ENCODE results near the gene PARD3. TPM values are rescaled to one million over a fixed set of nuclear protein-coding genes. Genes with fewer than 3 reads are reported as not detected.

PARD3 gene
- total RNA-seq, 1 donor from 2014 or later = 51.2 TPM

DNA sequence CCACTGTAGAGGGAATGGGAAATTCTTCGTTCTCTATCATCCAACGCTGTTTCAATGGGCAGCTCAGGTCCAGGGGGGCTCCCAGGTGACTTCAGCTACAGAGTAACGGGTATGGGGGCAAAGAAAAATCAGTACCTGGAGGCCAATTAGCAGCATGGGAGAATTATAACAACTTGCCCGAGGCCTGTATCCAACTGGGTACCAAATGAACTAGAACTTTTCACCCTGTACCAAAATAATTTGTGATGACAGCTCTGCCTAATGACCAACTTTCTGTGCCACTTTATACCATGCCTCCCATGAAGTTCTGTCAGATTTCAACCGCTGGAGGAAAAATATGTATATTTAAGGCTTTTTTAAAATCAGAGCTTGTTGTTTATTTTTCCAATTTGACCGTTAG is 467.1 kb downstream of the PARD3 start:
- Mint-ChIP-seq H3K36me3 (ENCODE audit: low read depth) (peaks cover 12% of the 10 kb centered on the region), H3K4me1 (no peaks in the 10 kb centered on the region), H3K27me3 (ENCODE audit: low read depth) (no peaks in the 10 kb centered on the region), H3K27ac (ENCODE audit: unreplicated experiment) (no peak overlapping the region), H3K9me3 (no peaks in the 10 kb centered on the region), H3K4me3 (no peak overlapping the region)
- TF ChIP-seq, protein P1, sequence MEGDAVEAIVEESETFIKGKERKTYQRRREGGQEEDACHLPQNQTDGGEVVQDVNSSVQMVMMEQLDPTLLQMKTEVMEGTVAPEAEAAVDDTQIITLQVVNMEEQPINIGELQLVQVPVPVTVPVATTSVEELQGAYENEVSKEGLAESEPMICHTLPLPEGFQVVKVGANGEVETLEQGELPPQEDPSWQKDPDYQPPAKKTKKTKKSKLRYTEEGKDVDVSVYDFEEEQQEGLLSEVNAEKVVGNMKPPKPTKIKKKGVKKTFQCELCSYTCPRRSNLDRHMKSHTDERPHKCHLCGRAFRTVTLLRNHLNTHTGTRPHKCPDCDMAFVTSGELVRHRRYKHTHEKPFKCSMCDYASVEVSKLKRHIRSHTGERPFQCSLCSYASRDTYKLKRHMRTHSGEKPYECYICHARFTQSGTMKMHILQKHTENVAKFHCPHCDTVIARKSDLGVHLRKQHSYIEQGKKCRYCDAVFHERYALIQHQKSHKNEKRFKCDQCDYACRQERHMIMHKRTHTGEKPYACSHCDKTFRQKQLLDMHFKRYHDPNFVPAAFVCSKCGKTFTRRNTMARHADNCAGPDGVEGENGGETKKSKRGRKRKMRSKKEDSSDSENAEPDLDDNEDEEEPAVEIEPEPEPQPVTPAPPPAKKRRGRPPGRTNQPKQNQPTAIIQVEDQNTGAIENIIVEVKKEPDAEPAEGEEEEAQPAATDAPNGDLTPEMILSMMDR (conservative IDR thresholded peaks at IDR 0.05) = no peak
- DNase-seq (ENCODE audit: low read depth, low spot score) = no peak

DNA sequence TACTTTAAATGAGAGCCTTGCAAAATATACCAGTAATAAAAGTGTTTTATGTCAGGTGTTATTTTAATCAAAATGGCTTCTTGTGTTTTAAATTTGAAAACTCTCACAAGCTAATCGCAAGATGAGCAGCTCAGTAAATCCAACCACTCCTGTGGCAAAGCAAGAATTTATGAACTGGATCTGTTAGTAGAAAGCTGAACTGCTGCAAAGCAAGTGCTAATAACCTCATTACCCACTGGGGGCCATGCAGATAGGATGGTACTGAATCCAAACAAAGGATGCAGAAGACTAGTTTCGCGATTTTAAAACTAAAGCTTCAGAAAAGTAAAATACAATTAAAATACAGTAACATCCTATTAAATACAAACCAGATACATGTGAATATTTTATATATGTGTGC is 468.0 kb downstream of the PARD3 start:
- H3K27me3 Mint-ChIP-seq (ENCODE audit: low read depth) = no peaks in the 10 kb centered on the region
- peaks cover 12% of the 10 kb centered on the region for H3K36me3 Mint-ChIP-seq (ENCODE audit: low read depth)
- DNase-seq (ENCODE audit: low read depth, low spot score) = no peak
- no peaks in the 10 kb centered on the region for H3K9me3 Mint-ChIP-seq
- TF ChIP-seq, protein P1 (conservative IDR thresholded peaks at IDR 0.05) = no peak
- H3K4me3 Mint-ChIP-seq = no peak overlapping the region
- peaks cover under 1% of the 10 kb centered on the region for H3K4me1 Mint-ChIP-seq
- H3K27ac Mint-ChIP-seq (ENCODE audit: unreplicated experiment) = no peak overlapping the region

DNA sequence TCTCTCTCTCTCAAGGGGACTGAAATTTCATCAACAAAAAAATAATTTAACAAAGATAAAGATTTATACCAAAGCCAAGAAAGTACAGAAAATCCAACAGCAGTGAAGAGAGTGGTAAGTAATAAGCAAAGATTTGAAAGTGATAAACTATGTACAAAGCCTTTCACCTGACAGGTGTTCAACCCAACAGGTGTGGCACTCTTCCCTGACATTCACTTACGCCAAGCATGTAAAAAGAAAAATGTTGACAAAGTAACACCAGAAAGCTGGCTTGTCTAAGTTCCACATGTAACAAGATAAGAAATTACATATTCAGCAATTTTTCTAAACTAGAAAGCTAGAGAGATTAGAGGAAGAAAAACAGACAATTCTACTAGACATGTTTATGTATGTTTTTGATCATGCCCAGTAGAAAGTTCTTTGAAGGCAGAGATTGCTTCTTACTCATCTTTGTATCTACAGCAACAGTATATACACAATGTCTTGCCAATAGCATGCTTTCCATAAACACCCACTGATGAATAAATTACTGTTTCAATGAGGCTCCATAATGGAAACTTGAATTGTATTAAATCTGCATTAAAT is 468.5 kb downstream of the PARD3 start:
- H3K4me3 Mint-ChIP-seq = no peak overlapping the region
- no peak for DNase-seq (ENCODE audit: low read depth, low spot score)
- H3K9me3 Mint-ChIP-seq = no peaks in the 10 kb centered on the region
- no peaks in the 10 kb centered on the region for H3K27me3 Mint-ChIP-seq (ENCODE audit: low read depth)
- peaks cover 12% of the 10 kb centered on the region for H3K36me3 Mint-ChIP-seq (ENCODE audit: low read depth)
- no peak overlapping the region for H3K27ac Mint-ChIP-seq (ENCODE audit: unreplicated experiment)
- peaks cover 6% of the 10 kb centered on the region for H3K4me1 Mint-ChIP-seq
- TF ChIP-seq, protein P1 (conservative IDR thresholded peaks at IDR 0.05) = no peak

DNA sequence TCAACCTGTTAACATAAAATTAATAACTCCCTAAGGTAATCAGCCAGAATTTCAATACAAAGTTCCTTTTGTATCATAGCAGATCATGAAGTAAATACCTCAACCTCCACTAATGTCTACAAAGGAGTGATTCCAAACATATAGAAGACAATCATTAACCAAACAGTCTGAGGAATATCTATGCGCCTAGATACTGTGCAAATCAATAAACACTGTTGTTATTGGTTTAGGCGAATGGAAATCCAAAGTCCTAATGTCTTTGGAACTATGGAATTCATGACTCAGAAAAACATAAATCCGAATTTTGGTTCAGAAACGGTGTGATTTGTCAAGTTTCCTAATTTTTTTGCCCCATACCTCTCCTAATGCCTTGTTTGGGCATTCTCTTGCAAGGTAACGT is 469.7 kb downstream of the PARD3 start:
- no peak overlapping the region for H3K27ac Mint-ChIP-seq (ENCODE audit: unreplicated experiment)
- peaks cover 5% of the 10 kb centered on the region for H3K36me3 Mint-ChIP-seq (ENCODE audit: low read depth)
- no peak overlapping the region for H3K4me3 Mint-ChIP-seq
- TF ChIP-seq, protein P1 (conservative IDR thresholded peaks at IDR 0.05) = no peak
- peaks cover 6% of the 10 kb centered on the region for H3K4me1 Mint-ChIP-seq
- H3K27me3 Mint-ChIP-seq (ENCODE audit: low read depth) = no peaks in the 10 kb centered on the region
- no peak for DNase-seq (ENCODE audit: low read depth, low spot score)
- H3K9me3 Mint-ChIP-seq = no peaks in the 10 kb centered on the region

DNA sequence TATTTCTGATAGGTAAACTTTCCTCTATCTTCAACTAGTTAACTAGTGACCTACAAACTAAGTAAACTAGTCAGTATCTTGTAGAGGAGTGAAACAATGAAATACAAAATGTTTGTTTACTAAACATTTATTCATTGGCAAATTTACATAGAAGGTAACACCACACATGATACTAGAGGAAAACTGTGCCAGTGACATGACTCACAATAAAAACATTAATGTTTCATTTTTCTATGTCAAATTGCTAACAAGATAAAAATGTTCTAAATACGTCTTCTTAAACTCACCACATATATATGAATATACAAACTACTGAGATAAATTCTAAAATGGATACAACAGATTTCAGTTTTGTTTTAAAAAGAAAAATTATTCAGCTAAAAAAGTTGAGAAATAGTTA is 471.3 kb downstream of the PARD3 start:
- H3K9me3 Mint-ChIP-seq = no peaks in the 10 kb centered on the region
- H3K36me3 Mint-ChIP-seq (ENCODE audit: low read depth) = peaks cover 3% of the 10 kb centered on the region
- no peak overlapping the region for H3K4me3 Mint-ChIP-seq
- no peak for DNase-seq (ENCODE audit: low read depth, low spot score)
- TF ChIP-seq, protein P1 (conservative IDR thresholded peaks at IDR 0.05) = no peak
- no peak overlapping the region for H3K27ac Mint-ChIP-seq (ENCODE audit: unreplicated experiment)
- H3K27me3 Mint-ChIP-seq (ENCODE audit: low read depth) = no peaks in the 10 kb centered on the region
- H3K4me1 Mint-ChIP-seq = peaks cover 6% of the 10 kb centered on the region

Data from neural crest cell (in vitro differentiated cells).